Karpas-422 (cell line): ENCODE data around the gene ZIM2. TPM values are rescaled to one million over a fixed set of nuclear protein-coding genes. Genes with fewer than 3 reads are reported as not detected.

Experiments
- DNase-seq: peaks from one replicate; pipeline ENCODE4 v3.0.0-alpha.2; 2015
- H2AFZ ChIP-seq: fragments of 200-600 bp; sonication (generic); 2 replicates; pipeline ENCODE4 v1.6.1; 2014; ENCODE audit warnings: antibody characterized with exemption, low read length, mixed read lengths
- H3K27ac ChIP-seq: fragments of 200-600 bp; sonication (generic); 2 replicates; pipeline ENCODE4 v1.5.1; 2014; ENCODE audit warnings: mild to moderate bottlenecking, low read length, moderate library complexity
- H3K27me3 ChIP-seq: fragments of 200-600 bp; sonication (generic); 2 replicates; pipeline ENCODE4 v1.6.1; 2014; ENCODE audit warnings: low read length, mixed read lengths
- H3K36me3 ChIP-seq: fragments of 200-600 bp; sonication (generic); 2 replicates; pipeline ENCODE4 v1.6.1; 2014; ENCODE audit warnings: low read length, mixed read lengths; ENCODE audit not compliant: insufficient read depth
- H3K4me1 ChIP-seq: fragments of 200-600 bp; sonication (generic); 2 replicates; pipeline ENCODE4 v1.6.1; 2014; ENCODE audit warnings: mild to moderate bottlenecking, low read length, mixed read lengths
- H3K4me2 ChIP-seq: fragments of 200-600 bp; sonication (generic); 2 replicates; pipeline ENCODE4 v1.6.1; 2014; ENCODE audit warnings: low read length, low read depth, mild to moderate bottlenecking; ENCODE audit not compliant: poor library complexity, severe bottlenecking
- H3K4me3 ChIP-seq: fragments of 200-600 bp; sonication (generic); 2 replicates; pipeline ENCODE4 v1.5.1; 2014; ENCODE audit warnings: mild to moderate bottlenecking, antibody characterized with exemption, low read length, mixed read lengths
- H3K79me2 ChIP-seq: fragments of 200-600 bp; sonication (generic); 2 replicates; pipeline ENCODE4 v1.6.1; 2014; ENCODE audit warnings: mild to moderate bottlenecking, low read length, mixed read lengths
- H3K9ac ChIP-seq: fragments of 200-600 bp; sonication (generic); 2 replicates; pipeline ENCODE4 v1.6.0; 2014; ENCODE audit warnings: low read length
- H3K9me2 ChIP-seq: fragments of 200-600 bp; sonication (generic), shearing (Covaris generic); replicated peaks from 2 replicates; pipeline ENCODE4 v1.6.0; 2014; ENCODE audit warnings: mild to moderate bottlenecking, low read length, moderate library complexity; ENCODE audit not compliant: insufficient read depth
- H3K9me3 ChIP-seq: fragments of 300-700, 200-600 bp; sonication (generic); 2 replicates; pipeline ENCODE4 v1.6.1; 2014; ENCODE audit warnings: low read length, mixed read lengths
- H4K20me1 ChIP-seq: fragments of 200-600 bp; sonication (generic); 2 replicates; pipeline ENCODE4 v1.6.1; 2014; ENCODE audit warnings: mild to moderate bottlenecking, antibody characterized with exemption, low read length, low read depth; ENCODE audit not compliant: insufficient read depth
- total RNA-seq: library from RNA; depleted of rRNA; stranded (reverse); fragments of >200 nt; shearing (Covaris generic); gene quantifications from 2 replicates; pipeline ENCODE4 v1.2.3, GENCODE V29; 2014; ENCODE audit warnings: low replicate concordance

Gene ZIM2
- total RNA-seq, 1 experiment from 2014 or later, result not detected

- DNase-seq, result no peak
- Histone ChIP-seq H3K9me2 (no peaks in the 10 kb centered on the region), H4K20me1 (no peaks in the 10 kb centered on the region), H3K9me3 (no peaks in the 10 kb centered on the region), H3K36me3 (no peaks in the 10 kb centered on the region), H3K4me2 (no peak overlapping the region), H3K27ac (no peak overlapping the region), H3K9ac (no peak overlapping the region), H3K27me3 (no peaks in the 10 kb centered on the region), H3K79me2 (no peaks in the 10 kb centered on the region), H3K4me1 (no peaks in the 10 kb centered on the region), H2AFZ (no peak overlapping the region), H3K4me3 (no peak overlapping the region)
Observed at GRCh38 chr19:56827708-56828107, 12.8 kb downstream of the ZIM2 start.

- H3K4me3 ChIP-seq, result no peak overlapping the region
- no peak for DNase-seq
- H3K36me3 ChIP-seq, result no peaks in the 10 kb centered on the region
- no peak overlapping the region for H2AFZ ChIP-seq
- no peaks in the 10 kb centered on the region for H4K20me1 ChIP-seq
- no peaks in the 10 kb centered on the region for H3K27me3 ChIP-seq
- H3K9me3 ChIP-seq, result no peaks in the 10 kb centered on the region
- no peaks in the 10 kb centered on the region for H3K4me1 ChIP-seq
- no peaks in the 10 kb centered on the region for H3K9me2 ChIP-seq
- no peak overlapping the region for H3K9ac ChIP-seq
- no peak overlapping the region for H3K4me2 ChIP-seq
- no peak overlapping the region for H3K27ac ChIP-seq
- H3K79me2 ChIP-seq, result no peaks in the 10 kb centered on the region
Observed at GRCh38 chr19:56823956-56824355, 16.6 kb downstream of the ZIM2 start.

GRCh38 chr19:56823417-56823816, 17.1 kb downstream of the ZIM2 start:
- no peak for DNase-seq
- H3K4me2 ChIP-seq, result no peak overlapping the region
- no peak overlapping the region for H3K27ac ChIP-seq
- no peak overlapping the region for H3K4me3 ChIP-seq
- H3K9me3 ChIP-seq, result no peaks in the 10 kb centered on the region
- H3K27me3 ChIP-seq, result no peaks in the 10 kb centered on the region
- H4K20me1 ChIP-seq, result no peaks in the 10 kb centered on the region
- no peaks in the 10 kb centered on the region for H3K9me2 ChIP-seq
- no peak overlapping the region for H3K9ac ChIP-seq
- H2AFZ ChIP-seq, result no peak overlapping the region
- no peaks in the 10 kb centered on the region for H3K79me2 ChIP-seq
- no peaks in the 10 kb centered on the region for H3K36me3 ChIP-seq
- H3K4me1 ChIP-seq, result no peaks in the 10 kb centered on the region

- H3K4me1 ChIP-seq, result no peaks in the 10 kb centered on the region
- no peak overlapping the region for H3K27ac ChIP-seq
- H3K4me3 ChIP-seq, result no peak overlapping the region
- no peaks in the 10 kb centered on the region for H3K36me3 ChIP-seq
- H3K4me2 ChIP-seq, result no peak overlapping the region
- H4K20me1 ChIP-seq, result no peaks in the 10 kb centered on the region
- no peak overlapping the region for H2AFZ ChIP-seq
- H3K9me2 ChIP-seq, result no peaks in the 10 kb centered on the region
- H3K79me2 ChIP-seq, result no peaks in the 10 kb centered on the region
- H3K27me3 ChIP-seq, result no peaks in the 10 kb centered on the region
- no peak for DNase-seq
- H3K9me3 ChIP-seq, result no peaks in the 10 kb centered on the region
- no peak overlapping the region for H3K9ac ChIP-seq
Observed at GRCh38 chr19:56822755-56823154, 17.8 kb downstream of the ZIM2 start.

GRCh38 chr19:56821675-56822074, 18.9 kb downstream of the ZIM2 start:
- no peaks in the 10 kb centered on the region for H3K4me1 ChIP-seq
- H3K9ac ChIP-seq, result no peak overlapping the region
- H3K27ac ChIP-seq, result no peak overlapping the region
- no peak overlapping the region for H2AFZ ChIP-seq
- H3K9me2 ChIP-seq, result no peaks in the 10 kb centered on the region
- no peak for DNase-seq
- H3K27me3 ChIP-seq, result no peaks in the 10 kb centered on the region
- no peaks in the 10 kb centered on the region for H4K20me1 ChIP-seq
- no peaks in the 10 kb centered on the region for H3K36me3 ChIP-seq
- no peaks in the 10 kb centered on the region for H3K9me3 ChIP-seq
- no peaks in the 10 kb centered on the region for H3K79me2 ChIP-seq
- no peak overlapping the region for H3K4me3 ChIP-seq
- no peak overlapping the region for H3K4me2 ChIP-seq

- H3K9me3 ChIP-seq, result no peaks in the 10 kb centered on the region
- H3K27me3 ChIP-seq, result no peaks in the 10 kb centered on the region
- no peak overlapping the region for H3K4me3 ChIP-seq
- no peak overlapping the region for H3K27ac ChIP-seq
- H3K79me2 ChIP-seq, result no peaks in the 10 kb centered on the region
- no peaks in the 10 kb centered on the region for H4K20me1 ChIP-seq
- H3K36me3 ChIP-seq, result no peaks in the 10 kb centered on the region
- peak; percentile 48 for DNase-seq
- H3K4me2 ChIP-seq, result no peak overlapping the region
- no peaks in the 10 kb centered on the region for H3K9me2 ChIP-seq
- no peaks in the 10 kb centered on the region for H3K4me1 ChIP-seq
- no peak overlapping the region for H2AFZ ChIP-seq
- H3K9ac ChIP-seq, result no peak overlapping the region
Observed at GRCh38 chr19:56821209-56821608, 19.3 kb downstream of the ZIM2 start.

GRCh38 chr19:56819166-56819565, 21.4 kb downstream of the ZIM2 start:
- H3K9me3 ChIP-seq, result no peaks in the 10 kb centered on the region
- DNase-seq, result no peak

GRCh38 chr19:56814656-56815055, 25.9 kb downstream of the ZIM2 start:
- Histone ChIP-seq H3K27ac (no peak overlapping the region), H3K36me3 (no peaks in the 10 kb centered on the region), H4K20me1 (no peaks in the 10 kb centered on the region), H3K9ac (no peak overlapping the region), H3K4me3 (no peak overlapping the region), H3K9me2 (no peaks in the 10 kb centered on the region), H3K4me2 (no peak overlapping the region), H3K9me3 (no peaks in the 10 kb centered on the region), H3K27me3 (no peaks in the 10 kb centered on the region), H3K4me1 (no peaks in the 10 kb centered on the region), H3K79me2 (no peaks in the 10 kb centered on the region), H2AFZ (no peak overlapping the region)
- no peak for DNase-seq

More at GRCh38 chr19:56819166-56819565, 21.4 kb downstream of the ZIM2 start:
- H3K79me2 ChIP-seq, result no peaks in the 10 kb centered on the region
- H3K4me2 ChIP-seq, result no peak overlapping the region
- H3K4me1 ChIP-seq, result no peaks in the 10 kb centered on the region
- no peak overlapping the region for H3K27ac ChIP-seq
- H3K36me3 ChIP-seq, result no peaks in the 10 kb centered on the region
- no peaks in the 10 kb centered on the region for H4K20me1 ChIP-seq
- H3K9ac ChIP-seq, result no peak overlapping the region
- no peaks in the 10 kb centered on the region for H3K27me3 ChIP-seq
- H3K9me2 ChIP-seq, result no peaks in the 10 kb centered on the region
- no peak overlapping the region for H3K4me3 ChIP-seq
- no peak overlapping the region for H2AFZ ChIP-seq

- Histone ChIP-seq H3K4me2 (no peak overlapping the region), H3K4me3 (no peak overlapping the region), H3K9ac (no peak overlapping the region), H3K27ac (no peak overlapping the region), H3K79me2 (no peaks in the 10 kb centered on the region), H2AFZ (no peak overlapping the region), H3K4me1 (no peaks in the 10 kb centered on the region), H3K9me2 (no peaks in the 10 kb centered on the region), H3K27me3 (no peaks in the 10 kb centered on the region), H3K9me3 (no peaks in the 10 kb centered on the region), H4K20me1 (no peaks in the 10 kb centered on the region), H3K36me3 (no peaks in the 10 kb centered on the region)
- DNase-seq, result no peak
Observed at GRCh38 chr19:56813531-56813930, 27.0 kb downstream of the ZIM2 start.
